GM12801 (cell line): ENCODE measurements around the gene ADGRL2.

Experiments
- TF ChIP-seq, protein P1 (sequence below): IDR thresholded peaks from one replicate; pipeline ENCODE4 v1.5.1; 2011; ENCODE audit warnings: control low read depth; ENCODE audit not compliant: insufficient read length; ENCODE audit errors: extremely low read depth

ADGRL2 gene

GRCh38 chr1:81974883-81975555, 174.3 kb downstream of the ADGRL2 start:
- TF ChIP-seq, protein P1, sequence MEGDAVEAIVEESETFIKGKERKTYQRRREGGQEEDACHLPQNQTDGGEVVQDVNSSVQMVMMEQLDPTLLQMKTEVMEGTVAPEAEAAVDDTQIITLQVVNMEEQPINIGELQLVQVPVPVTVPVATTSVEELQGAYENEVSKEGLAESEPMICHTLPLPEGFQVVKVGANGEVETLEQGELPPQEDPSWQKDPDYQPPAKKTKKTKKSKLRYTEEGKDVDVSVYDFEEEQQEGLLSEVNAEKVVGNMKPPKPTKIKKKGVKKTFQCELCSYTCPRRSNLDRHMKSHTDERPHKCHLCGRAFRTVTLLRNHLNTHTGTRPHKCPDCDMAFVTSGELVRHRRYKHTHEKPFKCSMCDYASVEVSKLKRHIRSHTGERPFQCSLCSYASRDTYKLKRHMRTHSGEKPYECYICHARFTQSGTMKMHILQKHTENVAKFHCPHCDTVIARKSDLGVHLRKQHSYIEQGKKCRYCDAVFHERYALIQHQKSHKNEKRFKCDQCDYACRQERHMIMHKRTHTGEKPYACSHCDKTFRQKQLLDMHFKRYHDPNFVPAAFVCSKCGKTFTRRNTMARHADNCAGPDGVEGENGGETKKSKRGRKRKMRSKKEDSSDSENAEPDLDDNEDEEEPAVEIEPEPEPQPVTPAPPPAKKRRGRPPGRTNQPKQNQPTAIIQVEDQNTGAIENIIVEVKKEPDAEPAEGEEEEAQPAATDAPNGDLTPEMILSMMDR: no peak

DNA sequence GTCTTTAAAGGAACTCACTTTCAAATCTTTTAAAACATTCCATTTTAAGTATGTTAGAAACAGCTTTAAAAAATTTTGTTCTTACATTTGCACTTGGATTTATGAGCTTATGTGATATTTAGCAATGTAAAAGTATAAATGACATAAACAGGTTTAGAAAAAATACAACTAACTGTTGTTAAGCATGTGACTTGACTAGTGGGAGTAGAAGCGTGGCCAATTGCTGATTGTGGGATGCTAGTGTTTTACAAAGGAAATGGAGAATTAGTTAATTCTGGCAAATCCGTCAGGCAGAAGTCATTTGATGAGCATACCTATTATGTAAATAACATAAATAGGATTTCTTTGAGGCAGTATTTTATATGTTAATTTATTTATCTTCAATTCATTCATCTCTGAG, 175.8 kb downstream of the ADGRL2 start:
- TF ChIP-seq, protein P1: no peak

GRCh38 chr1:81978945-81979344, 178.2 kb downstream of the ADGRL2 start:
- TF ChIP-seq, protein P1: no peak

DNA sequence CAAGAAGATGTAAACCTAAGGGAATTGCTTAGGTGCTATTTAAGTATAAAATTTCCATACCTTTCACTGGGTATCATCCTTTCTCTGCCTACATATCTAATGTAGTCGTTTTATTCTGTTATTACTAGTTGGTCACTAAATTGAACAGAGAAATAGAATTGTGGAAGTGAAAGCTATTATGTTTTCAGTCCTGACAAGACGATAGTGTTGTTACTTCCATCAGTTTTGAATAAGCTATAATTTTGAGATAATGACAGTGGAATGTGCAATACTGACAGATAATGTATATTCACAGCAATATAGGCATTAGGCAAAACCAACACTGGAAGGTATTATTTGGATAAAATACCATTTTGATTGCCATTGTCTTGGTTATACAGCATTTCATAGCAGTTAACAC, 181.8 kb downstream of the ADGRL2 start:
- TF ChIP-seq, protein P1: no peak

DNA sequence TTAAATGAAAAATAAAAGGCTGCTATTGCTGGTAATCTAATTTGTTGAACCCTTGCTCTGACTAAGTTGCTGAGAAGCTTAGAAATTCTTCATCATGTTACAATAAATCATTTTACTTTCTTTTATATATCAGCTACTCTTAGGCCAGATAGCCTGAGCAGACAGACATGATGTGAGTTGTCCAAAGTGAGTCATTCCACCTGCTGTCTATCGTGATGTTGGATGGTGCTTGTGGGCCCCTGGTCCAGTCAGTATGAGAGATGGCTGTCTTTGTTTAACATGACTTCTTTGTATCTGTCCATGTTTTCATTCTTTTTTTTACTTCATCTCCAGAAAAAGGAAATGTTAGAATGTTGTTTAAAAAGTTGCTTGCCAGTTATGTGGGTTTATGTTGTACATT, 188.8 kb downstream of the ADGRL2 start:
- TF ChIP-seq, protein P1: no peak

DNA sequence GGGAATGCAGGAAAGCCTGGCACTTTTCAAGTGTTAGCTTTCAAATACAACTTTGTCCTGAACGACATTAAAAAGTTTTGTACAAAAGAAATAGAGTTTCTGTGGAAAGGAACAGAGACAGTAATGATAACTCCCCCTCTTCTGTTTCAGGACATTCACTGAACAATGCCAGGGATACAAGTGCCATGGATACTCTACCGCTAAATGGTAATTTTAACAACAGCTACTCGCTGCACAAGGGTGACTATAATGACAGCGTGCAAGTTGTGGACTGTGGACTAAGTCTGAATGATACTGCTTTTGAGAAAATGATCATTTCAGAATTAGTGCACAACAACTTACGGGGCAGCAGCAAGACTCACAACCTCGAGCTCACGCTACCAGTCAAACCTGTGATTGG, 189.5 kb downstream of the ADGRL2 start:
- TF ChIP-seq, protein P1: no peak

DNA sequence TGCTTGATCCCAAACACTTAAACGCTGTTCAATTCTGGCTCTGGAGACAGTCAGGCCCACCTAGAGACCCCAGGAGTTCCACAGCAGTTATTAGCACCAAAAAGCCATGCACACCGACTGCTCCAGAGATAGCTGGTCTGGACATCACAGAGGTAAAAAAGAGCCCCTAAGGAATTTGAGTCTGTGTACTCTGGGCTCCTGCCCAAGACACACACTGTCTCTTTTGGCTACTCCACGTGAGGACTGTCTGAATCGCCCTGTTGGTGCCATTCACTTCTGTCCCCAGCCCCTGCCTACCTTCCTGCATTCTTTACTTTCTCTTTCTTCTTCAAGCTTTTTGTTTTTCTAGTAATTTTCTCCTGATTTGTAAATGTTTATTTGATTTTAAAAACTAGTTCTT, 197.4 kb downstream of the ADGRL2 start:
- TF ChIP-seq, protein P1: no peak
